Measurements from ENCODE around the gene DRD3.

DRD3 gene

DNA sequence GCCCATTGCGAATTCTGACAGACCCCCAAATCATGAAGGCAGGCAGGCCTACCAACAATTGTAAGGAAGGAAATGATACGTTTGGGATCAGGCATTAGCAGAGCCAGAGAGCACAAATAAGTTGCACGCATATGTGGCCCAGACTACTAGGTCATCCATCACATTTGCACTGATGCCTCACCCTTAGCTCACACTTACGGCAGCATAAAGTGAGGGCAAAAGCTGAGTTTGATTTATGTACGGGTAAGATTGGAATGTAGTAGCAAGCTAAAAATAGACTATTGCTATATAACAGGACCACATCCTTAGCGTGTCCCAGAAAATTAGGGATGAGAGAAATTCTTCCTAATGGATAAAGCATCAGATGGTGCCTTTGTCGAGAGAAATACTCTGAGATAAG, 63.7 kb downstream of the DRD3 start:
- DNase-seq, result no peak

DNA sequence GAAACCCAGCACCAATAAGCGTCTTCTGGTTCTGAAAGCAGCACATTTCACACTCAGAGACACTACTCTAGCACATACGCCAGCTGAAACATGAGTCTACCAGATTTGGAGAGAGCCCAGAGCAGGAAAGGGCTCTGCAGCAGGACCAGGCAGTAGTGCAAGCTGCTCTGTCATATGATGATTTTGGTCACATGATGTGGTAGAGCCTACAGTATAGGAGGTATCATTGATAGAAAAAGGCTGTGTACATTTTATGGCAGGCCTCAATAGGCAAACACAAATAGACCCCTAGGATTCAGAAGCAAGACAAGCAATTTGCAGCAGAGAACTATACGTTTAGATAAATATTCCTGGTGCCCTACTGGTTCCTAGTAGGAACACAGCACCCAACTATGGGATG, 64.1 kb downstream of the DRD3 start:
- no peak for DNase-seq

DNA sequence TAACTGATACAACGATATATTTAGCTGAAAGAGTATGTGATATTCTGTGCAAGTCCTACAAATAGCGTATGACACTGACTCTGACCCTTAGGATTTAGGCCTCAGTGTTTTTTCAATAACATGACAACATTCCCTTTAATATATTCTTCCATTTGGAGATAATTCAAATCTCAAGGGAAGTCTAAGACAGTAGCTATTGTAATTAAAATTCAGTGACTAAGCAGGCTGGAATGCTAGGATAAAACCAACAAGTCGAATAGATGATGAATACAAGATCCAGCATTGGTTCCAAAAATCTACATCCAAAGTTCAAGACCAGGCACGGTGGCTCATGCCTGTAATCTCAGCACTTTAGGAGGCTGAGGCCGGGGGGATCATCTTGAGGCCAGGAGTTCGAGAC, 66.2 kb downstream of the DRD3 start:
- DNase-seq, result no peak

DNA sequence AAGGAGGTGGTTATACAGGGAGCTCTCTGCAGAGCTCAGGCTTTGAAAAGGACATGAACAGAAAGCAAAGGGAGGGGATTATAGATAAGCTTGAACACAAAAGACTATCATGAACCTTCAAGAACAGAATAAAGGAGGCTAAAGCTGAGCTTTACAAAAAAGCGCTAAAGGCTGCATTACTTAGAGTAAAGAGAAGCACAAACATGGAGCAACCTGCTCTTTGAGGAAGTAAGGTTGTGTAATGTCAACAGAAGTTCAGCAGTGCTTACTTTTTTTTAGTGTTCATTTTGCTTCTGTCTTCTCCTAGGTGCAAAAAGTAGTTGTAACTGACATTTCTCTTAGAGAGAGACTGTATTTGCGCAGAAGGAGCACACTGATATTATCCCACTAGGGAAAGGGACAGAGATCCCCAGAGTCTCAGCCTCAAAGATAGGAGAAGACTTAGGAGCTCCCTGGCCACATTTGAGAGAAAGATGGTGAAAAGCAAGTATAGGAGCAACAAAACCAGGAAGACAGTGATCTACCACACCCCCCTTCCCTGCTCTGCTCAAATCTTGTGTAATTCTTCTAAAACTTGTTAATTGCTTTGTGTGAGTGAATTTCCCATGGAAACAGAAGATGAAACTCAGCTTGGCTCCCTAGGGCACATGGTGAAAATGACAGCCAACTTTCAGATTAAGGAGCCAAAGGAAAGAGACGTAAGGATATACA, 67.6 kb downstream of the DRD3 start:
- no peak for DNase-seq

DNA sequence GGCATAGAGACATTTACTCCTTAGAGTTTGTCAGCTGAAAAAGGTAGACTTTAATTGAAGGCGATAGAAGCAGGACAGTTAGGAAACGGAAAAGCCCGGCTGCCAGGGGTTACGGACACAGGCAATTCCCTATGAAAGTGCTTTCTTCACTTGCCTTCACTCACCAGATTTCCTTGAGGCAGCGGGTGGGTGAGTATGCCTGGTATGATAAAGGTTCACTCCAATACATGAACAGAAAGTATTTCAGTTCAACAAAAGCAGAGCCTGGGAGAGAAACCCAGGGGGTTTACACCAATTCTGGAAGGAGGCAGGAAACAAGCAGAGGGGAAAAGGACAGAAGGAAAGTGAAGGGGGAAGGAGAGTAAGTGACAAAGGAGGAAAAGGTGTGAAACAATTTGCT, 68.4 kb downstream of the DRD3 start:
- no peak for DNase-seq

DNA sequence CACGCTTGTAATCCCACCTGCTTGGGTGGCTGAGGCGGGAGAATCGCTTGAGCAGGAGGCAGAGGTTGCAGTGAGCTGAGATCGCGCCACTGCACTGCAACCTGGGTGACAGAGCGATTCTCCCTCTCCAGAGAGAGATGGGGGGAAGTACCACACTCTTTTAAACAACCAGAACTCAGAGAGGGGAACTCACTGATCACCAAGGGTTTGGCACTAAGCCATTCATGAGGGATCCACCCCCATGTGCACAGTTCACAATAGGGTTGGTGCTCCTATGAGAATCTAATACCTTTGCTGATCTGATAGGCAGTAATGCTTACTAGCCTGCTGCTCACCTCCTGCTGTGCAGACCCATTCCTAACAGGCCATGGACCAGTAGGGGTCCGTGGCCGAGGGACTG, 70.7 kb downstream of the DRD3 start:
- no peak for DNase-seq

DNA sequence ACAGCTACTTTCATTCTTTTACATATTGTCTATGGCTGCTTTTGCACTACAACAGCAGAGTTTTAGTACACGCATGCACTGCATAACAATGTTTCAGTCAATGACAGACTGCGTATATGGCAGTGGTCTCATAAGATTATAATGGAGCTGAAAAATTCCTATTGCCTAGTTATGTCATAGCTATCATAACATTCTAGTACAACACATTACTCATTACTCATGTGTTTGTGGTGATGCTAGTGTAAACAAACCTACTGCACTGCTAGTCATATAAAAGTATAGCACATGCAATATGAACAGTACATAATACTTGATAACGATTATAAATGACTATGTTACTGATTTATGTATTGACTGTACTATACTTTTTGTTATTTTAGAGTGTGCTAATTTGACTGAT, 74.4 kb downstream of the DRD3 start:
- DNase-seq, result no peak

DNA sequence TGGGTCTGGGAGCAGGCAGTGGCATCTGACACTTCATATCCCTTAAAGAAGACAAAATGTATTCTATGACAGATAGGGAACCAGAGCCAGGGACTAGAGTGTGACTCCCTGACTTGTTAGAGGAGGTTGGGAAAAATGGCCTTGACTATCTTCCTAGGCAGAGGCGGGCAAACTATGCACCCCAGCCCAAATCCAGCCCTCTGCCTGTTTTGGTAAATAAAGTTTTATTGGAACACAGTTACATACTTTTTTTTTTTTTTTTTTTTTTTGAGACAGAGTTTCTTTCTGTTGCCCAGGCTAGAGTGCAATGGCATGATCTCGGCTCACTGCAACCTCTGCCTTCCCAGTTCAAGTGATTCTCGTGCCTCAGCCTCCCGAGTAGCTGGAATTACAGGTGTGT, 75.0 kb downstream of the DRD3 start:
- DNase-seq, result no peak

DNA sequence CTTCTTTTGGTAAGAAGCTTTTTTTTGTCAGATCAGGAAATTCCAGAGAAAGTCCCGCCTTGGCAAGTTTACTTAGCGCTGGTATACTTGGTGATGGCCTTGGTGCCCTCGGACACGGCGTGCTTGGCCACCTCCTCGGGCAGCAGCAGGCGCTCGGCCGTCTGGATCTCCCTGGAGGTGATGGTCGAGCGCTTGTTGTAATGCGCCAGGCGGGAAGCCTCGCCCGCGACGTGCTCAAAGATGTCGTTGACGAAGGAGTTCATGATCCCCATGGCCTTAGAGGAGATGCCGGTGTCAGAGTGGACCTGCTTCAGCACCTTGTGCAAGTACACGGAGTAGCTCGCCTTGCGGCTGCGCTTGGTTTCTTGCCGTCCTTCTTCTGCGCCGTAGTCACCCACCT, 75.7 kb downstream of the DRD3 start:
- DNase-seq, result no peak

DNA sequence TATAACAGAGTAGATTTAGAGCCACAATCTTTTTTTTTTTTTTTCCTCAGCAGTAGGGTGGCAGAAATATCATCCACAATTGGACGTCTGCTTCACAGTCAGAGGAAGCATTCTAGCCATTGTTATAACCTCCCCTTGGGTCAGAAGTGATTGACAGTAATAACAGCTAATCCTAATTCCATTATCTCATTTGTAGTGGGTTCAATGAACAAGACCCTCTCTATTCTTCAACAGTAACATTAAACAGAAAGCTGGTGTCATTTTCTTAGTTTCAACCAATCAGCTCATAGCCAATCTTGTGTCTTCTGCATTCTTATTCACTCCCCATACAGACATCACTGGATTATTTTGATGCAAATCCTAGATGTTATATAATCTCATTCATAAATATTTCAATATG, 77.8 kb downstream of the DRD3 start:
- DNase-seq, result no peak

DNA sequence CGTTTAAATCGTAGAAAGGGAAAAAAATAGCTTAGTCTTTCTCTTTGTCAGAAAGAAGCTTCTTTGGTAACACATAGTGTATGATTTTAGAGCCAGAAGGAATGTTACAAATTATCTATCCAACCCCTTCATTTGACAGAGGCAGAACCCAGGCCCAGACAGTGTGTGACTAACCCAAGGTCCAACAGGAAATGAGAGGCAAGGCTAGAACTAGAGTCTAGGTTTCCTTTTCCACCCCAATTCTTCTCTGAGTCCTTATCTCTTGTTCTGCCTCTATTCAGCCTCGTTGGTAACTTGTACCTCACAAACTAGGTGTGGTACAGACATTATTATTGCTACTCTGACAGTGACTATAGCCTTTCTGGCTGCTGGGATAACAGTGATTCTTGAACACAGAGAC, 83.1 kb downstream of the DRD3 start:
- DNase-seq, result no peak

DNA sequence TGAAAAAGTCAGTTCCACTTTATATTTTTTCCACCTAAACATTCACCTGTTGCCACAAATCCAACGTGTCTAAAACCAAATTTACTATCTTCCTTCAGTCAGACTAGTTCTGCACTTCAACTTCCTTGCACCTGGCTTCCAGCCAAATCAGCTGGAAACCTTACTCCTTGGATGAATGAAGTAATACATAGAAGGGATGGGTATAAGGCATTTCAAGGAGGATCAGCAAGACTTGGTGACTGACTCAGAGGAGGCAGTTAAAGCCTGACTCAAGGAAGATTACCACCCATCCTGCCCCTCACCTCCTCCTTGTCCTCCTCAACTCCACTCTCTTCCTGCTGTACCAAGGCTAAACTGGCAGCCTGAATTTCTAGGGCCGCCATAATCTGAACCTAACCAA, 85.3 kb downstream of the DRD3 start:
- DNase-seq, result no peak

DNA sequence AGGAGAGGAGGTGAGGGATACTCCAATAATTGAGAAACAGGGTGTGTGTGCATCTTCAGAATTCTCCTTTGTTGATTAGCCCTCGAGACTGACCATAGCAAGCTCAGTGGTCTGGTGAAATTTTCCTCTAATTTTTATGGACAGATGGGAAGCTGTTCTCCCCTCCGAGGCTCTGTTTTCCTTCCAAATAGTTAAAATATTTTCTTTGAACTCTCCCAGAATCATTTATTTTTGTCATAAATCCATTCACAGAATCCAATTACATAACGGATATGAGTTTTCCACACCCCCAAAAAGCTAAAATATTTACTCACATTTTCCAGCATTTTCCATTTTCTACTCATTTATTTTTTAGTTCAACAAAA, 85.9 kb downstream of the DRD3 start:
- DNase-seq, result no peak

DNA sequence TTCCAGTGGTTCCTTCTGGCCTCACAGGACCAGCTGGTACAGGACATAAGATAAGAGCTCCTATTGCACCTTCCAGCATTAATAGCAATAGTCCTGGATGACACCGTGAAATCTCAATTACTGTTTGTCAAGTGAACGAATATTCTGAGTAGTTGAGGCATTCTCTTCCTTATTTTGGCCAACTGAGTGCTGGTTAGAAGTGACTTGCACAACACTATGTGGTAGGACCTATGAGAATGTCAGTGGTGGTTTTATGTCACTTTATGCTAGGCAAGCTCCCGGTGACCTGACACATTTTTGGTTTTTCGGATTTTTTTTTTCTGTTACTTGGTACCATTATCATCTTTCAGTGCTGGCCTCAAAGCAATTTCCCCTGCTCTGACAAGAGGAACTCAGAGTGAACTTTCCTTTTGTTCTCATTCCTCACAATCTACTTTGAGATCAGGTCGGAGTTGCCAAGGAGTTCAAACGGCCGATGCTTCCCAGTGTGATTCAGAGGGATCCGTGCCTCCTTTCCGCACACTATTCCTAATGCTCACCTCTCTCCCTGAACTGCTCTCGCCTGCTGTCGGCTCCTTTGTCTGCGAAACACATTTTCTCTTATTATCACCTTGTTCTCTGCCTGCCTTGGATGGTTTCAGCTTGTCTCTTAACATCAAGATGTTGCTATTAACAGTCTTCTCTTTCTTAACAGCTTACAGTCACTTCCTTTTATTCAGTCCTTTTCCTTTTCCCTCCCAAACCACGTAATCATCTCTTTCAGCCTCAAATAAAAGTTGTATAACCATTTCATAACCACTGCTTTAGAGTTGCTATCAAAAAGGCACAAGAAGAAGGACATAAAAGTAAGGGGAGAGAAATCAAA, 86.5 kb downstream of the DRD3 start:
- DNase-seq, result no peak

DNA sequence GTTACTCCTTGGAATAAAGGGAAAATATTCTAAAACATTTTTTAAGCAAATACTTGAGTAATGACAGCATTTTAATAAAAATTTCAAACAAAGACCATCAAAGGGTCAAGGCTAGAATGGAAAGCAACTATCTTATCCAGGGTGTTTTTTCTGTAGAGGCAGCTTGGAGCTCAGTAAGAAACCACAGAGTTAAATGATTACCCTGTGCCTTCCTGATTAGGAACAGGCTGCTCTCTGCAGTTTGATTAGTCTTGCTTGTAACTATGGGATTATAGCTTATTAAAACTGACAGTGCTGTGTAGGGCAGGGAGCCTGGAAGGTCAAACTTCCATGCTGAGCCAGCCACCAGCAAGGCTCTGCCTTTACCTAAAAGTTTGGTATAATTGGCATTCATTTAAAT, 89.2 kb downstream of the DRD3 start:
- no peak for DNase-seq

DNA sequence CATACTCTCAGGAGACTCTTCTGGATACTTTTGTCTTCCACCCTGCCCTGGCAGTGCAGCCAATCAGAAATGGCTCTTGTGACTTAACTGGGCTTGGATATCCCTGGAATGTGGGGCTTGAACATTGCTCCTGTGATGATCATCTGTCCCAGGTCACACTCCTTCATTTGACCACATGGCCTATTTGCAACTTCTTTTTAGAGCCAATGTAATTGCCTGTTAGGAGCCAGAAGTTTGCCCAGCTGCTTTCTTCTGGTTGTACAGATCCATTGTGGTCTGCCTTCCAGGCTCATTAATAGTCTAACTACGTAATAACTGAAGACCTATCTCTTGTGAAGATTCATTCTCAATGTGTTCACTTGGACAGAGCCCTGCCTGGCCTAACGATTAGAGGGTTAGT, 92.5 kb downstream of the DRD3 start:
- DNase-seq, result no peak

DNA sequence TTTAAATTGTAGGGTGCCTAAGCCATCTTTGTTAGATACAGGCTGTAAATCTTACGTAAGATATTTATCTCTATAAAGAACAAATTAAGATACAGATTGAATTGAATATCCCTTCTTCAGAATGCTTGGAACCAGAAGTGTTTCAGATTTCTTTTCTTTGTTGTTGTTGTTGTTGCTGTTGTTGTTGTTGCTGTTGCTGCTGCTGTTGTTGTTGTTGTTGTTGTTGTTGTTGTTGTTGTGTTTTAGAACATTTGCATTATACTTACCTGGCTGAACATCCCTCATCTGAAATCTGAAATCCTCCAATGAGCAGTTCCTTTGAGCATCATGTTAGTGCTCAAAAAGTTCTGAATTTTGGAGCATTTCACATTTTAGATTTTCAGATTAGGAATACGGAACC, 95.7 kb downstream of the DRD3 start:
- no peak for DNase-seq

DNA sequence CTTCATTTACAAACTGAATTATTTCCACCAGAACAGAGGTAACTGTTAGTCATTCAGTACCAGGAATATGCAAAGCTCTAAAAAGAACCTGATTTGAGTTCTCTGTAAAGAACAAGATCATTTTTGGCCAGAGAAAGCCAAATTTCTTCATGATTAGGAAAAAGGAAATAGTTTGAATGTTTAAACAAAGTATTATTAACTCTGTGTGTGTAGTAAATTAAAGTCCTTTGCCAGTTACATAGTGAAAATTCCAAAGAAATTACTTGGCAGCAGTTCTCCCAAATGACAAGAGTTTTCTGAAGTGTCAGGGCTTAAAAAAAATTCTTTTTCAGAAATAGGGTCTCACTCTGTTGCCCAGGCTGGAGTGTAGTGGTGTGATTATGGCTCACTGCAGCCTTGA, 97.8 kb downstream of the DRD3 start:
- DNase-seq, result no peak

DNA sequence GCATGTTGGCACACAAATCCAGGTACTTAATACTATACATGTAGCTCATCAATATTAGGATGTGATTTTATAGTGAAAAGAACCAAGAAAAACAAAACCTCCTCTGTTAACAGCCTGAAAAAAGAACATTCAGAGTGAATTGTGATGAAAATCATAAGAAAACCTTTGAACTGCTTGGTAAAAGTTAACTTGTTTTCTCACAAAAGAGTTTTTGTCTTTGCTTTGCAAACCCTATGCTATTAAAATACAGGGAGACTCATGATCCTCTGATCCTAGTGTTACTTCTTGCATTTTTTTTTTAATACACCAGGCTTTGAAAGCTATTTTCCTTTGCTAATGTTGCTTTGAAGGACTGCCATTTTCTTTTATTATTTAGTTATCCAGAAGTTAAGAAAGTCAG, 98.7 kb downstream of the DRD3 start:
- DNase-seq, result no peak

DNA sequence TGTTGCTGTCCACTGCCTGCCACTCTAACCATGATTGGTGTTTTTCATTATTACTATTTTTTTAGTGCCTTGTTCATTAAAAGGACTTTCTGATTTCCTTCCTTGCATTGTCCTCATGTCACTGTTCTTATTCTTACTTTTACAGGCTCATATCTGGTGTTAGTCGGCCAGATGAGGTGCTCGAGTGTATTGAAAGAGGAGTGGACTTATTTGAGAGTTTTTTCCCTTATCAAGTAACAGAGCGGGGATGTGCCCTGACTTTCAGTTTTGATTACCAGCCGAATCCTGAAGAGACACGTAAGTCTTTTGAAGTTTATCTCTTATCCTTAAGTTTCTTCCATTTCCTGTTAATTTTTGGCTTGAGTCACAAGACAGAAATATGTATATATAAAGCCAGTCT, 99.1 kb downstream of the DRD3 start:
- no peak for DNase-seq

DNA sequence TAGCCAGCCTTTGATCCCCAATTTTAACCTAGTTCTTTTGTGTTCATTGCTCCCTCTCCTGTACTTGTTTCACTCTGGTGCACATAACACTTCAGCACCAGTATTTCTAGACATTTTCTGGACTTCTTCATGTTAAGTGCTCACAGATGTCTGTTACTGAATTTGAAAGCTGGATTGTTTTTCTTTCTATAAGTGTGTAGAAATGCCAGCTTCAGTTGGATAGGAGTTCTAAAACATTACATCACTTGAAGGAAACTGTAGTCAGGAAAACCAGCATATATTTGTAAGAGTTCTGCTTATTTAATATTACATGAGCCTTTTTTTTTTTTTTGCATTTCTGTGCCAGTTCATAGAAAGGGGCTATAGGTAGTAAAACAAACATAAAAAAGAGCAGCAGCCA, 100.7 kb downstream of the DRD3 start:
- no peak for DNase-seq

Measured in activated CD4-positive, alpha-beta T cell treated with anti-CD3 and anti-CD28 coated beads for 1 hour (primary cell).